NCI-H2107 (cell line): Measurements from ENCODE around the gene RHOT2.

Source experiments
- DNase-seq: peaks from one replicate; lab custom pipeline; 2025; lab: John Stamatoyannopoulos, UW

Gene RHOT2

GRCh38 chr16:715477-716199 lies 47.7 kb downstream of the RHOT2 start:
- no peak for DNase-seq

- DNase-seq = no peak
Measured at GRCh38 chr16:716200-716568, 48.3 kb downstream of the RHOT2 start.

GRCh38 chr16:716768-717325 lies 48.9 kb downstream of the RHOT2 start:
- no peak for DNase-seq

GRCh38 chr16:717450-718245 lies 49.7 kb downstream of the RHOT2 start:
- DNase-seq = no peak

- DNase-seq = no peak
Measured at GRCh38 chr16:718389-718788, 50.5 kb downstream of the RHOT2 start.

- no peak for DNase-seq
Measured at GRCh38 chr16:718922-719321, 51.0 kb downstream of the RHOT2 start.

- DNase-seq = no peak
Measured at GRCh38 chr16:719815-720446, 52.0 kb downstream of the RHOT2 start.

GRCh38 chr16:720447-720989 lies 52.6 kb downstream of the RHOT2 start:
- DNase-seq = no peak

- peak; percentile 73 for DNase-seq
Measured at GRCh38 chr16:720990-721764, 53.2 kb downstream of the RHOT2 start, which contains the start of gene ANTKMT. Gene ANTKMT (plus strand): TSS chr16:721146. CDS start chr16:721275, 129 bp downstream.

GRCh38 chr16:721765-722540 lies 54.0 kb downstream of the RHOT2 start:
- no peak for DNase-seq

- DNase-seq = no peak
Measured at GRCh38 chr16:722835-723633, 55.1 kb downstream of the RHOT2 start.

GRCh38 chr16:723695-724094 lies 55.8 kb downstream of the RHOT2 start:
- no peak for DNase-seq
